HG02588 (cell line): ENCODE results near the gene PCNT.

ENCODE experiments used
- ATAC-seq: cut with Tn5 transposase; IDR thresholded peaks from one replicate; pipeline ENCODE4 v1.9.1; 2021; ENCODE audit warnings: mild to moderate bottlenecking, moderate library complexity; ENCODE audit not compliant: unreplicated experiment

Gene PCNT

GRCh38 chr21:46377789-46378188, 53.8 kb downstream of the PCNT start:
- no peak for ATAC-seq

GRCh38 chr21:46379105-46379504, 55.1 kb downstream of the PCNT start:
- ATAC-seq, result no peak

GRCh38 chr21:46379691-46380090, 55.7 kb downstream of the PCNT start:
- no peak for ATAC-seq

- no peak for ATAC-seq
Observed at GRCh38 chr21:46381541-46381940, 57.6 kb downstream of the PCNT start.

- no peak for ATAC-seq
Observed at GRCh38 chr21:46384556-46384955, 60.6 kb downstream of the PCNT start.

GRCh38 chr21:46385846-46386733, 62.1 kb downstream of the PCNT start:
- no peak for ATAC-seq

- ATAC-seq, result no peak
Observed at GRCh38 chr21:46386734-46387088, 62.8 kb downstream of the PCNT start.

- ATAC-seq, result no peak
Observed at GRCh38 chr21:46388206-46388880, 64.4 kb downstream of the PCNT start.

GRCh38 chr21:46388896-46389295, 64.9 kb downstream of the PCNT start:
- no peak for ATAC-seq

- ATAC-seq, result no peak
Observed at GRCh38 chr21:46390603-46391545, 66.9 kb downstream of the PCNT start.

GRCh38 chr21:46391773-46392172, 67.8 kb downstream of the PCNT start:
- ATAC-seq, result no peak

- ATAC-seq, result no peak
Observed at GRCh38 chr21:46392921-46393320, 69.0 kb downstream of the PCNT start.

- ATAC-seq, result no peak
Observed at GRCh38 chr21:46393451-46393940, 69.5 kb downstream of the PCNT start.

GRCh38 chr21:46393941-46394594, 70.1 kb downstream of the PCNT start:
- ATAC-seq, result no peak

- no peak for ATAC-seq
Observed at GRCh38 chr21:46394595-46395104, 70.7 kb downstream of the PCNT start.

- no peak for ATAC-seq
Observed at GRCh38 chr21:46397211-46397905, 73.4 kb downstream of the PCNT start.

GRCh38 chr21:46397993-46398392, 74.0 kb downstream of the PCNT start:
- ATAC-seq, result no peak

GRCh38 chr21:46399129-46399528, 75.2 kb downstream of the PCNT start:
- ATAC-seq, result no peak

- ATAC-seq, result no peak
Observed at GRCh38 chr21:46399686-46400085, 75.7 kb downstream of the PCNT start.
